RWPE2 (cell line): ENCODE results near the gene INHBB.

Experiments used
- ATAC-seq: fragments of 200-7000 bp; cut with Tn5 transposase; 3 replicates; pipeline ENCODE4 v1.9.1; 2021; ENCODE audit warnings: low read depth
- DNase-seq: peaks from one replicate; pipeline ENCODE4 v3.0.0-alpha.2; 2020; ENCODE audit warnings: low spot score
- H3K27ac ChIP-seq: fragments of 450-650 bp; 2 replicates; pipeline ENCODE4 v1.5.1; 2017; ENCODE audit warnings: mild to moderate bottlenecking; ENCODE audit not compliant: poor library complexity, severe bottlenecking
- H3K27me3 ChIP-seq: fragments of 250-450 bp; sonication (Bioruptor Pico); 2 replicates; pipeline ENCODE4 v1.5.1; 2021; ENCODE audit warnings: mild to moderate bottlenecking, moderate library complexity; ENCODE audit not compliant: insufficient read depth, poor library complexity, severe bottlenecking
- H3K36me3 ChIP-seq: fragments of 250-450 bp; sonication (Bioruptor Pico); 2 replicates; pipeline ENCODE4 v1.5.1; 2020; ENCODE audit warnings: low read depth, mild to moderate bottlenecking, moderate library complexity
- H3K4me1 ChIP-seq: fragments of 250-450 bp; sonication (Bioruptor Pico); 2 replicates; pipeline ENCODE4 v1.5.1; 2021; ENCODE audit warnings: mild to moderate bottlenecking, moderate library complexity; ENCODE audit not compliant: insufficient read depth, poor library complexity, severe bottlenecking
- H3K4me3 ChIP-seq: fragments of 250-450 bp; sonication (Bioruptor Pico); 2 replicates; pipeline ENCODE4 v1.5.1; 2021; ENCODE audit warnings: mild to moderate bottlenecking, moderate library complexity; ENCODE audit not compliant: severe bottlenecking
- H3K9me3 ChIP-seq: fragments of 250-450 bp; sonication (Bioruptor Pico); 2 replicates; pipeline ENCODE4 v1.5.1; 2021; ENCODE audit warnings: mild to moderate bottlenecking, moderate library complexity; ENCODE audit not compliant: severe bottlenecking
- TF ChIP-seq, protein P1 (sequence below): fragments of 450-650 bp; IDR thresholded peaks from one replicate; pipeline ENCODE4 v1.5.1; 2017; ENCODE audit warnings: mild to moderate bottlenecking, moderate library complexity; ENCODE audit not compliant: poor library complexity, severe bottlenecking

Gene INHBB

DNA sequence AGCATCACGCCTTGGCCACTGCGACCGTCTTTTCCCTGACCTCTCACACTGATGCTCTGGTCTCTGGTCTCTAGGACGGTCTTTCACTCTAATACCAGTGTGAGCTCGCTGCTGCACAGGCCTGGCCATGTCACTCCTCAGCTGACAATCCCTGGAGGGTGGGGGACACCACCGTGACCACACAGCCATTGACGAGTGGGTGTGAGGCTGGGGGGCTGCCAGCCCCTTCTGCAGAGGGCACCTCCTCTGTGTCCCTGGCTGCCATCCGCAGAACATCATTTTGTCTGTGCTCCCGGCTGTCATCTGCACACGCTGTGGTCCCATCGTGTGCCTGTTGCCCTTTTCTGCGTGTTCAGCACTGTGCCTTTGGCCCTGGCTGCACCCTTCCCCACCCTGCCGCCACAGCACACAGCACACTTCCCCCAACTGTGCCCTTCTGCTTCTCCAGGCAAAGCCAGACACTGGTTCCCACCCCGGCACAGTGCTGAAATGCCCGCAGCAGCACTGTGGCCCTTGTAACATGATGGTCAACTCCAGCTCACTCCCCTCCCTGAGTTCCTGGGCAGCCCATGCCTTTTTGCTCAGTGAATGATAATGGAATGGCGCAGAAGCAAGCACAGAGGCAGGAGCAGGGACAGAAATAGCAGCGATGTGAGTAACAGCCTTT is 30.4 kb upstream of the INHBB start:
- DNase-seq, result no peak
- no peaks in the 10 kb centered on the region for H3K9me3 ChIP-seq
- H3K4me3 ChIP-seq, result no peak overlapping the region
- TF ChIP-seq, protein P1, sequence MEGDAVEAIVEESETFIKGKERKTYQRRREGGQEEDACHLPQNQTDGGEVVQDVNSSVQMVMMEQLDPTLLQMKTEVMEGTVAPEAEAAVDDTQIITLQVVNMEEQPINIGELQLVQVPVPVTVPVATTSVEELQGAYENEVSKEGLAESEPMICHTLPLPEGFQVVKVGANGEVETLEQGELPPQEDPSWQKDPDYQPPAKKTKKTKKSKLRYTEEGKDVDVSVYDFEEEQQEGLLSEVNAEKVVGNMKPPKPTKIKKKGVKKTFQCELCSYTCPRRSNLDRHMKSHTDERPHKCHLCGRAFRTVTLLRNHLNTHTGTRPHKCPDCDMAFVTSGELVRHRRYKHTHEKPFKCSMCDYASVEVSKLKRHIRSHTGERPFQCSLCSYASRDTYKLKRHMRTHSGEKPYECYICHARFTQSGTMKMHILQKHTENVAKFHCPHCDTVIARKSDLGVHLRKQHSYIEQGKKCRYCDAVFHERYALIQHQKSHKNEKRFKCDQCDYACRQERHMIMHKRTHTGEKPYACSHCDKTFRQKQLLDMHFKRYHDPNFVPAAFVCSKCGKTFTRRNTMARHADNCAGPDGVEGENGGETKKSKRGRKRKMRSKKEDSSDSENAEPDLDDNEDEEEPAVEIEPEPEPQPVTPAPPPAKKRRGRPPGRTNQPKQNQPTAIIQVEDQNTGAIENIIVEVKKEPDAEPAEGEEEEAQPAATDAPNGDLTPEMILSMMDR, result no peak
- ATAC-seq, result no peak
- no peaks in the 10 kb centered on the region for H3K36me3 ChIP-seq
- H3K27ac ChIP-seq, result no peak overlapping the region
- H3K27me3 ChIP-seq, result no peaks in the 10 kb centered on the region
- peaks cover 5% of the 10 kb centered on the region for H3K4me1 ChIP-seq

DNA sequence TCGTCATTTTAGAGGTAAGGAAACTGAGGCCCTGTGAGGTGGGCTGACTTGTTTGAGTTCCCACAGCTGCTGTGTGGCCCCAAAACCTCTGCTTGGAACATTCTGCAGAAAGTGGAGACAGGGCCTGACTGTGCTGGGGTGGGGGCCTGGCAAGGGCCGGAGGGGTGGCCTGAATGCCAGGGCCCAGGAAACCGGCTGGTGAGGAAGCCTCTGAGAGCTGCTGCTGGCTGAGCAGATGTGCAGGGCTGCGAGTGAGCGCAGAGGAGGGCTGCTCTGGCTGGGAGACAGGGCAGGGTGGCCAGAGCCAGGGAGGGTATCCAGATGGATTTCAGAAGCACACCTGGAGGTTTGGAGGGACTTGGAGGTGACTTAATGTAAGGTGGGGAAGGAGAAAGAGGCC is 29.9 kb upstream of the INHBB start:
- Histone ChIP-seq H3K4me1 (peaks cover 6% of the 10 kb centered on the region), H3K9me3 (no peaks in the 10 kb centered on the region), H3K27me3 (no peaks in the 10 kb centered on the region), H3K27ac (no peak overlapping the region), H3K4me3 (no peak overlapping the region), H3K36me3 (no peaks in the 10 kb centered on the region)
- DNase-seq (peak; percentile 49), ATAC-seq (no peak)
- TF ChIP-seq, protein P1, result no peak

DNA sequence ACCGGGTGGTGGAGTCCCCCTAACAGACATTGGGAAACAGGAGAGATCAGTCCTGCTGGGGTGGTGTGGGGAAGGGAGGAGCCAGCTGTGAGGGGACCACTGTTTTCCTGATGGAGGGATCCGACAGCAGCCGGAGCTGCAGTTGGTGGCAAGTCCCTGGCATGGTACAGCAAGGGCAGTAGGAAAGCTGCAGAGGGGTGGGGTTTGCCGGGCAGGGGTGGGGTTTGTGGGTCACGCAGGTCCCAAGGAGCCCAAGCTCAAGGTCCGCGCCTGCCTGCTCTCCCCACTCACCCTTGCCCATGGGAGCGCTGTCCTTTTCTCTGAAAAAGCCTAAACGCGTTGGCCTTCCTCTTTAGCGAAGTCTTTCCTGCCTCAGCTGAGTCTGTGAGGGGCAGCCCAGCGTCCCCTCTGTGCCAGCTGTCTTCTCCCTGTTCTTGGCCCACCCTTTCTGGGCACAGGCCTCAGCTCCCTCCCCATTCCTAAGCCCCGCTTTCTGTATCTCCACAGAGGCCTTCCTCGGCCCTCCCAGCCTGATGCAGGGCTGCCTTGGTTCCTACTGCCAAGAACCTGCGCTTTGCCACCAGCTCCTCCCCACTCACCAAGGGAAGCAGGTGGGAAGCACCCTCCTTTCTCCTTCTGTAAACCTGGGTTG is 29.3 kb upstream of the INHBB start:
- DNase-seq (peak; percentile 49), ATAC-seq (no peak)
- Histone ChIP-seq H3K27ac (no peak overlapping the region), H3K4me3 (no peak overlapping the region), H3K36me3 (no peaks in the 10 kb centered on the region), H3K27me3 (no peaks in the 10 kb centered on the region), H3K4me1 (peaks cover 6% of the 10 kb centered on the region), H3K9me3 (no peaks in the 10 kb centered on the region)
- TF ChIP-seq, protein P1, result no peak

DNA sequence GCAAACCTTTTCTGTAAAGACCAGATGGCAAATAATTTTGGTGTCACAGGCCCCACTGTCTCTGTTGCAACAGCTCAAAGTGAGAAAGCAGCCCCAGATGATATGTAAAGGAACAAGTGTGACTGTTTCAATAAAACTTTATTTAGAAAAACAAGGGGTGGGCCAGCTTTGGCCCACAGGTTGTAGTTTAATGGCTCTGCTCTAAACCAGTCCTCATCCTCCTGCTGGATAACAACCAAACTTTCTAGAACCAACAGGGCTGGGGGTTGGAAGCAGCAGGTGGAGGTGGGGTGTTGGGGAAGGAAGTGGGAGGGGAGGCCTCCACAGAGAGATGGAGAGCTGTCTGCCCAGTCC is 28.8 kb upstream of the INHBB start:
- TF ChIP-seq, protein P1, result no peak
- ATAC-seq, result no peak
- no peaks in the 10 kb centered on the region for H3K27me3 ChIP-seq

DNA sequence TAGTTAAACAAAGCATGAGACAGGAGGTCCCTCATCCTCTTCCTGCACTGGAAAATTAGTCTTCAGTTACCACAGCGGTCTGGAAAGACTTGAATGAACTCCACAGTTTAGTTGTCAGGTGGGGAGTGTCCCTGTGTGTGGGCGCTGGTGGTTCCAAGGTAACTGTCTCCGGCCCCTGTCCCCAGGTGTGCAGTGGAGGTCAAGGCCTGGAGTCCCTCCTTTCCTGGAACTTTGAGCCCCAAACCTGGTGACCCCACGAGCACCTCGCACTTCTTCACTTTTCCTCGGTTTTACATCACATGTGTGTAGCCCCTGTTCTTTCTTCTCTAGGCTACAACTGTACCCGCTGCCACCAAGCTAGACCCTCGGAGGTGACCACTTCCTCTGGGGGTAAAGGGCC is 28.0 kb upstream of the INHBB start:
- Histone ChIP-seq H3K27me3 (no peaks in the 10 kb centered on the region), H3K27ac (no peak overlapping the region), H3K4me1 (peaks cover 6% of the 10 kb centered on the region), H3K4me3 (no peak overlapping the region), H3K36me3 (no peaks in the 10 kb centered on the region), H3K9me3 (no peaks in the 10 kb centered on the region)
- no peak for ATAC-seq
- peak; percentile 27 for DNase-seq
- TF ChIP-seq, protein P1, result no peak

More for the DNA sequence above, 28.8 kb upstream of the INHBB start:
- H3K36me3 ChIP-seq, result no peaks in the 10 kb centered on the region
- no peak overlapping the region for H3K27ac ChIP-seq
- no peak overlapping the region for H3K4me3 ChIP-seq
- no peaks in the 10 kb centered on the region for H3K9me3 ChIP-seq
- H3K4me1 ChIP-seq, result peaks cover 6% of the 10 kb centered on the region
- DNase-seq, result peak; percentile 34
